GM06990 (cell line): ENCODE data around the gene LRCH1.
"Not testable (repeated sequence)": the region's sequence is repeated elsewhere in the genome, so short reads cannot be mapped to it uniquely, and the experiment has no call there.

Experiments
- DNase-seq: peaks from one replicate; pipeline ENCODE4 v3.0.0-alpha.2; 2011; ENCODE audit not compliant: insufficient read length; ENCODE audit errors: extremely low read depth
- H3K27me3 ChIP-seq: replicated peaks from 2 replicates; pipeline ENCODE4 v1.6.0; 2011; ENCODE audit warnings: low read length; ENCODE audit not compliant: control insufficient read depth, insufficient read depth
- H3K36me3 ChIP-seq: 2 replicates; pipeline ENCODE4 v1.5.1; 2011; ENCODE audit warnings: low read length; ENCODE audit not compliant: control insufficient read depth, insufficient read depth
- H3K4me3 ChIP-seq: replicated peaks from 2 replicates; pipeline ENCODE4 v1.5.1; 2011; ENCODE audit warnings: low read depth, mild to moderate bottlenecking, control low read depth, low read length
- TF ChIP-seq, protein P1 (sequence below): IDR thresholded peaks from 2 replicates; pipeline ENCODE4 v1.5.1; 2011; ENCODE audit warnings: low read length, control low read depth, mild to moderate bottlenecking, inconsistent platforms; ENCODE audit not compliant: insufficient read depth, poor library complexity, severe bottlenecking

LRCH1 gene

DNA sequence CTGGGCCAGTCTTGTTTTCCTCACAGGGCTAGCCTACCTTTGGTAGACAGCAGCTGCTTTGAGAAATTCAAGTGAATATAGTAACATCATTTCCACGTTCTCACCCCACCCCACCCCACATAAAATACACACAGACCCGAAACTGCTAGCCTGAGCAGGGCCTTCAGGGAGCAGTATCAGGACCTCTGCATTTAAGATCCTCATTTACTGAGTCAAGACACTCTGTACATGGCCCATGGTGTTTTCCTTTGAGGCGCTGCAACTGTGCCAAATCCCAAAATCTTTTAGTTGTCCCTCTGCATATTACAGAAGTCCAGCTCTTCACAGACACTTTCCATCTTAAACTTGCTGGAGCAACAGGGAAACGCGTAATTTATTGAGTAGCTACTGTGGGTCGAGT, 200.9 kb downstream of the LRCH1 start:
- H3K36me3 ChIP-seq = peaks cover 5% of the 10 kb centered on the region
- TF ChIP-seq, protein P1, sequence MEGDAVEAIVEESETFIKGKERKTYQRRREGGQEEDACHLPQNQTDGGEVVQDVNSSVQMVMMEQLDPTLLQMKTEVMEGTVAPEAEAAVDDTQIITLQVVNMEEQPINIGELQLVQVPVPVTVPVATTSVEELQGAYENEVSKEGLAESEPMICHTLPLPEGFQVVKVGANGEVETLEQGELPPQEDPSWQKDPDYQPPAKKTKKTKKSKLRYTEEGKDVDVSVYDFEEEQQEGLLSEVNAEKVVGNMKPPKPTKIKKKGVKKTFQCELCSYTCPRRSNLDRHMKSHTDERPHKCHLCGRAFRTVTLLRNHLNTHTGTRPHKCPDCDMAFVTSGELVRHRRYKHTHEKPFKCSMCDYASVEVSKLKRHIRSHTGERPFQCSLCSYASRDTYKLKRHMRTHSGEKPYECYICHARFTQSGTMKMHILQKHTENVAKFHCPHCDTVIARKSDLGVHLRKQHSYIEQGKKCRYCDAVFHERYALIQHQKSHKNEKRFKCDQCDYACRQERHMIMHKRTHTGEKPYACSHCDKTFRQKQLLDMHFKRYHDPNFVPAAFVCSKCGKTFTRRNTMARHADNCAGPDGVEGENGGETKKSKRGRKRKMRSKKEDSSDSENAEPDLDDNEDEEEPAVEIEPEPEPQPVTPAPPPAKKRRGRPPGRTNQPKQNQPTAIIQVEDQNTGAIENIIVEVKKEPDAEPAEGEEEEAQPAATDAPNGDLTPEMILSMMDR = no peak
- DNase-seq = no peak
- H3K4me3 ChIP-seq = no peak overlapping the region
- no peaks in the 10 kb centered on the region for H3K27me3 ChIP-seq

GRCh38 chr13:46754812-46755211, 201.8 kb downstream of the LRCH1 start:
- Histone ChIP-seq H3K36me3 (peaks cover 4% of the 10 kb centered on the region), H3K4me3 (no peak overlapping the region), H3K27me3 (no peaks in the 10 kb centered on the region)
- TF ChIP-seq, protein P1 = no peak
- no peak for DNase-seq

- DNase-seq, H3K27me3 ChIP-seq, H3K4me3 ChIP-seq, H3K36me3 ChIP-seq: not testable (repeated sequence)
Observed at GRCh38 chr13:46755508-46755907, 202.5 kb downstream of the LRCH1 start.

GRCh38 chr13:46756977-46757376, 204.0 kb downstream of the LRCH1 start:
- Histone ChIP-seq H3K36me3 (peaks cover under 1% of the 10 kb centered on the region), H3K27me3 (no peaks in the 10 kb centered on the region), H3K4me3 (no peak overlapping the region)
- TF ChIP-seq, protein P1 = no peak
- no peak for DNase-seq

DNA sequence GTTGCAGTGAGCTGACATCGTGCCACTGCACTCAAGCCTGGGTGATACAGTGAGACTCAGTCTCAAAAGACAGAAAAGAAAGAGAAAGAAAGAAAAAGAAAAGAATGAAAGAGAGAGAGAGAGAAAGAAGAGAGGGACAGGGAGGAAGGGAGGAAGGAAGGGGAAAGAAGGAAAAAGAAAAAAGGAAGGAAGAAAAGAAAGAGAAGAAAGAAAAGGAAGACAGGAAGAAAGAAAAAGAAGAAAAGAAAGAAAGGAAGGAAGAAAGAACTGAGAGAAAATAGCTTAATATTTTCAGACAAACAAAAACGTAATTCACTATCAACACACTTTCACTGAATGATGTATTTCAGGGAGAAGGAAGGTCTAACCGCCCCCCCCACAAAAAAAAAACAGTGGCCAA, 204.7 kb downstream of the LRCH1 start:
- H3K27me3 ChIP-seq = no peaks in the 10 kb centered on the region
- TF ChIP-seq, protein P1 = no peak

DNA sequence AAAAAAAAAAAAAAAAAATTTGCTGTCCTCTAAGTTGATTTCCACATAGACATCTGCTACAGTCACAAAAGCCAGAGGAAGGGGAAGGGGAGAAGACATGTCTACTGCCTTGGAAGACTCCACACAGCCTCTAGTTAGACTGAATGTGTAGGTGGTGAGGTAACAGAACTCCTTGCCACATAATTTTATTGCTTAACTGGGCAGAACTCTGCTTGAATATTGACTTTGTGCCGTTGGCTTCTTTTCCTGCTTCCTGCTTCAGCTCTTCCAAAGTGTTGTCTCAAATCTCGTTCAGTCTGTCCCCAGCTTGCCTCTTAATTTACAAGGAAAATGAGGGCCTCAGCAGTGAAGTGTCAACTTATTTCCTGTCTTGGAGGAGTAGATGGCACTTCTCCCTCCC, 206.9 kb downstream of the LRCH1 start:
- DNase-seq = no peak
- TF ChIP-seq, protein P1 = no peak
- no peak overlapping the region for H3K4me3 ChIP-seq
- no peaks in the 10 kb centered on the region for H3K27me3 ChIP-seq
- no peaks in the 10 kb centered on the region for H3K36me3 ChIP-seq

More for the DNA sequence above, 204.7 kb downstream of the LRCH1 start:
- DNase-seq = no peak
- Histone ChIP-seq H3K4me3 (no peak overlapping the region), H3K36me3 (no peaks in the 10 kb centered on the region)
